ENCODE data around the gene BAZ2B.

The BAZ2B gene

GRCh38 chr2:159516241-159516758 is 100.0 kb downstream of the BAZ2B start:
- TF ChIP-seq GATA1 (IDR thresholded peaks at IDR 0.05; ENCODE audit: low read depth, low read length) (no peak), POLR2A (IDR thresholded peaks at IDR 0.05; ENCODE audit: low read length) (peak; percentile 72)
- DNase-seq = peak; percentile 64 to 71

- TF ChIP-seq GATA1 (IDR thresholded peaks at IDR 0.05; ENCODE audit: low read depth, low read length) = no peak
- TF ChIP-seq POLR2A (IDR thresholded peaks at IDR 0.05; ENCODE audit: low read length) = no peak
- DNase-seq = no peak
Measured at GRCh38 chr2:159515441-159515840, 100.9 kb downstream of the BAZ2B start.

GRCh38 chr2:159513745-159514144 is 102.6 kb downstream of the BAZ2B start:
- no peak for DNase-seq
- TF ChIP-seq POLR2A (IDR thresholded peaks at IDR 0.05; ENCODE audit: low read length) (no peak), GATA1 (IDR thresholded peaks at IDR 0.05; ENCODE audit: low read depth, low read length) (no peak)

DNA sequence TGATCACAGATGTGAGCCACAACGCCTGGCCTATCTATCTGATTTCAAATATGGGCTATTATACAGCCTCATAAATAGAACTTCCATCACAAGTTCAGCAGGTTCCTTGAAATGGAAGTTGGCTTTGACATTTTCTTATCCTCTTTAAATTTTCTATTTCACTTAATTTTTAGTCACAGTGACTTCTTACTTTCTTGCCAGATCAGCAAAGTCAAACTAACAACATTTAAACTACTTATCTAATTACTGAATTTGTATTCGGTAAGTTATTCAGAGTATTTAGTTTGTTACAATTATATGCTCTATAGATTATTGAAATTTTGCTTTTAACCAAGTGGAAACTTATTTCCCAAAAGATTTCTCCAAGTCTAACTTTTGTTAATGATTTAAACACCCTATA is 108.2 kb downstream of the BAZ2B start:
- TF ChIP-seq GATA1 (IDR thresholded peaks at IDR 0.05; ENCODE audit: low read depth, low read length) (no peak), POLR2A (IDR thresholded peaks at IDR 0.05; ENCODE audit: low read length) (no peak)
- no peak for DNase-seq

- no peak for DNase-seq
- TF ChIP-seq GATA1 (IDR thresholded peaks at IDR 0.05; ENCODE audit: low read depth, low read length) (no peak), POLR2A (IDR thresholded peaks at IDR 0.05; ENCODE audit: low read length) (no peak)
Measured at GRCh38 chr2:159506764-159507440, 109.4 kb downstream of the BAZ2B start.

- no peak for TF ChIP-seq GATA1 (IDR thresholded peaks at IDR 0.05; ENCODE audit: low read depth, low read length)
- no peak for TF ChIP-seq POLR2A (IDR thresholded peaks at IDR 0.05; ENCODE audit: low read length)
- DNase-seq = no peak
Measured at GRCh38 chr2:159506202-159506601, 110.1 kb downstream of the BAZ2B start.

GRCh38 chr2:159505196-159505595 is 111.2 kb downstream of the BAZ2B start:
- TF ChIP-seq GATA1 (IDR thresholded peaks at IDR 0.05; ENCODE audit: low read depth, low read length) (no peak), POLR2A (IDR thresholded peaks at IDR 0.05; ENCODE audit: low read length) (no peak)
- no peak for DNase-seq

DNA sequence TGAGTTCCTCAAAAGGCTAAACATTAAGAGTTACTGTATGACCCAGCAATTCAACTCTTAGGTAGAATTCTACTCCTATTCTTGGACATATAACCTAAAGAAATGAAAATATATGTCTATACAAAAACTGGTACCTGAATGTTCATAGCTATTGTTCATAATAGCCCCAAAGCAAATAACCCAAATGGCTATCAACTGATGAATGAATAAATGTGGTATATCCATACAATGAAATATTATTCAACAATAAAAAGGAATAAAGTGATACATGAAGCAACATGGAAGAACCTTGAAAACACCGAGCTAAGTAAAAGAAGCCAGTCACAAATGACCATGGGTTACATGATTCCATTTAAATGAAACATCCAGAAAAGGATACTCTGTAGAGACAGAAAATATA is 114.6 kb downstream of the BAZ2B start:
- DNase-seq = no peak
- TF ChIP-seq POLR2A (IDR thresholded peaks at IDR 0.05; ENCODE audit: low read length) (no peak), GATA1 (IDR thresholded peaks at IDR 0.05; ENCODE audit: low read depth, low read length) (no peak)

- TF ChIP-seq GATA1 (IDR thresholded peaks at IDR 0.05; ENCODE audit: low read depth, low read length) (no peak), POLR2A (IDR thresholded peaks at IDR 0.05; ENCODE audit: low read length) (no peak)
- no peak for DNase-seq
Measured at GRCh38 chr2:159497847-159498246, 118.5 kb downstream of the BAZ2B start.

GRCh38 chr2:159497256-159497655 is 119.1 kb downstream of the BAZ2B start:
- DNase-seq = peak; percentile 34 to 37
- TF ChIP-seq GATA1 (IDR thresholded peaks at IDR 0.05; ENCODE audit: low read depth, low read length) (no peak), POLR2A (IDR thresholded peaks at IDR 0.05; ENCODE audit: low read length) (no peak)

- no peak for TF ChIP-seq POLR2A (IDR thresholded peaks at IDR 0.05; ENCODE audit: low read length)
- no peak for TF ChIP-seq GATA1 (IDR thresholded peaks at IDR 0.05; ENCODE audit: low read depth, low read length)
- DNase-seq = no peak
Measured at GRCh38 chr2:159489476-159489875, 126.9 kb downstream of the BAZ2B start.

DNA sequence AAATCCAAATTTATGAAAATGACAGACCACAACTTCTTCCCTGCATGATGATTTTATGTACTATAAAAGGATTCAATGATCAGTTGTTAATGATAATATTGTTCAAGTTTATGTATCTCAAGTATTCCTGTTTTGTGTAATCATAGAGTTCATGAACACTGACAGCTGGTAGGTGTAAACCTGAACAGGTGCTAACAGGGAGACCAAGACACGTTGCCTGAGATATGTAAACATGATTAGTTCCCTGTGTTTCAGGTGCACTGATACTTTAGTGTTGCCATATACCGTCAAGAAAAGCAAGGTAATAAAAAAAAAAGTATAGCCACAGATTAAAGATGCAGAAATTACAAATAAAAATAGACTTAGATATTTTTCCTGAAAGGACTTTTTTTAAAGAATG is 131.8 kb downstream of the BAZ2B start:
- no peak for DNase-seq
- TF ChIP-seq GATA1 (IDR thresholded peaks at IDR 0.05; ENCODE audit: low read depth, low read length) = no peak
- TF ChIP-seq POLR2A (IDR thresholded peaks at IDR 0.05; ENCODE audit: low read length) = no peak

DNA sequence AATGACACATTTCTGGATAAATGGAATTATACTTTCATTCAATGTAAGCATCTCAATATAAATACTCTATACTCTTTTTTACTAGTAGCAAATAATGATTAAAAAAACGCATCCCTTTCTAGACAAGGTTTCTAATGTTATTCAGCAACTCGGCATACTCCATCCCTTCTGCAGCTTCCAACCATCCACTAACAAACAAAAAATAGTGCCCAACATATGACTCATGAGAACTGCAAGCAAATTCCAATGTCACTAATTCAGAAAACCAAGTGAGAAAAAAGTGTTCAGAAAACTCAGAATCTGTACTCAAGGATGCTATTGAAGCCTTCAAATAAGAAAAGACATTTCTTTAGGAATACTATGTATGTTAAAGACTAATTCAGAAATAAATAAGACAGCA is 140.0 kb downstream of the BAZ2B start:
- no peak for DNase-seq
- TF ChIP-seq GATA1 (IDR thresholded peaks at IDR 0.05; ENCODE audit: low read depth, low read length) (no peak), POLR2A (IDR thresholded peaks at IDR 0.05; ENCODE audit: low read length) (no peak)

- no peak for DNase-seq
- TF ChIP-seq GATA1 (IDR thresholded peaks at IDR 0.05; ENCODE audit: low read depth, low read length) = no peak
- TF ChIP-seq POLR2A (IDR thresholded peaks at IDR 0.05; ENCODE audit: low read length) = no peak
Measured at GRCh38 chr2:159475793-159476192, 140.6 kb downstream of the BAZ2B start.

- peak; percentile 5 to 34 for DNase-seq
- TF ChIP-seq GATA1 (IDR thresholded peaks at IDR 0.05; ENCODE audit: low read depth, low read length) (no peak), POLR2A (IDR thresholded peaks at IDR 0.05; ENCODE audit: low read length) (no peak)
Measured at GRCh38 chr2:159471340-159471739, 145.0 kb downstream of the BAZ2B start.

Measured in erythroblast (primary cell).